GM12801 (cell line): ENCODE measurements around the gene CFAP54.

Experiments used
- CTCF ChIP-seq: IDR thresholded peaks from one replicate; pipeline ENCODE4 v1.5.1; 2011; ENCODE audit warnings: control low read depth; ENCODE audit not compliant: insufficient read length; ENCODE audit errors: extremely low read depth

The CFAP54 gene

GRCh38 chr12:96448300-96448699, 41.1 kb upstream of the CFAP54 start:
- no peak for TF ChIP-seq CTCF

GRCh38 chr12:96452261-96452922, 37.0 kb upstream of the CFAP54 start:
- no peak for TF ChIP-seq CTCF

- TF ChIP-seq CTCF: no peak
These were observed 35.0 kb upstream of the CFAP54 start for GRCh38 chr12:96454396-96454795.

- TF ChIP-seq CTCF: no peak
These were observed 33.0 kb upstream of the CFAP54 start for GRCh38 chr12:96456265-96456974.

- TF ChIP-seq CTCF: no peak
These were observed 32.0 kb upstream of the CFAP54 start for GRCh38 chr12:96457191-96457930.

GRCh38 chr12:96462571-96463280, 26.7 kb upstream of the CFAP54 start:
- TF ChIP-seq CTCF: no peak

- no peak for TF ChIP-seq CTCF
These were observed 23.5 kb upstream of the CFAP54 start for GRCh38 chr12:96465896-96466295.
